Smooth muscle cell of the brain vasculature (primary cell): ENCODE measurements around the gene SHC4.

Source experiments
- DNase-seq: peaks from one replicate; pipeline ENCODE4 v3.0.0-alpha.2; 2012; ENCODE audit warnings: low read depth, low spot score

SHC4 gene

DNA sequence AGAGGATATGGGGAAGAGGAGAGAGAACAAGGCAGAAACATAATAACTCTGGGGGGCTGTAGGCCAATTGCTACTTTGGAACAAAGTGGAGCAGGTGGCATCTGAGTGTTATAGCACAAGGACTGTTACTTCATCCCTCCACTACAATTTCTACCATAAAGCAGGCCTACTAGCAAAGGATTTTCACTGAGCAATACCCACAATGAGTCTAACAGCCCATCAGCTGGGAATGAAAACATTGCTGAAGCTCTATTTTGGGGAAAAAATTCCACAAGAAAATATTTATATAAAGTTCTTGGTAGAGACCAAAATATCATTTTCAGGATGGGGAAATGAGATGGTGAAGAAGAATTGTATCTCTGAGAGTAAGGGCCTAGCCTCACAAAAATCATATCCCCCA is 3.6 kb upstream of the SHC4 start:
- DNase-seq = no peak

- DNase-seq = no peak
These were observed 3.0 kb upstream of the SHC4 start for GRCh38 chr15:48966595-48967301.

GRCh38 chr15:48965972-48966371 is 2.3 kb upstream of the SHC4 start:
- no peak for DNase-seq

DNA sequence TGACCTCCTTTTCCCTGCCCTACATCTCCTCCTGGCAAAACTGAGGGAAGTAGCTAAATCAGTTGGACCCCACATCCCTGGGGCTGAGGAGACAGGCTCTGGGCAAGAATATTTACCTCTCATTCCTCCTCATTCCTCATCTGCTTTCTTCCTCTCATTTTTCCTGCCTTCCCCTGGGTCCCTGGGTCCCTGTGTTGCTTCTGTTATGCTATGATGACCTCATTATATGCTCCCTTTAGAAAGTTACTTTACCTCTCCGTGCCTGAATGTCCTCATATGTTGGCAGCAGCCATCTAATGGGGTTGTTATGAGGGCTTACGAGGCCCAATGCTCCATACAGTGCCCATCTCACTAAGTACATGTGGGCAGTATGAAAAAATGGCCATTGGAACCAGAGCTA is 1.2 kb upstream of the SHC4 start:
- no peak for DNase-seq

- no peak for DNase-seq
These were observed 826 bp downstream of the SHC4 start for GRCh38 chr15:48962662-48963523.

- no peak for DNase-seq
These were observed 7.8 kb downstream of the SHC4 start for GRCh38 chr15:48955967-48956366.

DNA sequence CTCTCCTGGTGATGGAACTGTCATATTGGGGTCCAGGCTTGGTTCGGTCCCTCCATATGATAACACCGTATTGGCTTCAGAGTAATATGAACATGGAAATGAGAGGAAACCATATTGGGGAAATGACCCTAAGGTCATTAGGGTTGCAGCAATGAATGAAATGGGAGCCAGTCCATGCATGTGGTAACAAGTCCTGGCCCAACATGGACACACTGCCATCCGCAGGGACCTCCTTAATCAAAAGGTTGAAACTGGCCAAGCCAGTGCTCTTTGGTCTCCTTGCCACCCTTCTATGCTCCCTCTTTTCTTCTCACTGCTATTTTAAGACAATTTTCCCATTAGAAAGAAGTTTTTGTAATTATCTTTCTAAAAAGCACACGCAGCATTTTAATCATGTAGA is 8.3 kb downstream of the SHC4 start:
- no peak for DNase-seq

GRCh38 chr15:48954538-48954937 is 9.2 kb downstream of the SHC4 start:
- no peak for DNase-seq

DNA sequence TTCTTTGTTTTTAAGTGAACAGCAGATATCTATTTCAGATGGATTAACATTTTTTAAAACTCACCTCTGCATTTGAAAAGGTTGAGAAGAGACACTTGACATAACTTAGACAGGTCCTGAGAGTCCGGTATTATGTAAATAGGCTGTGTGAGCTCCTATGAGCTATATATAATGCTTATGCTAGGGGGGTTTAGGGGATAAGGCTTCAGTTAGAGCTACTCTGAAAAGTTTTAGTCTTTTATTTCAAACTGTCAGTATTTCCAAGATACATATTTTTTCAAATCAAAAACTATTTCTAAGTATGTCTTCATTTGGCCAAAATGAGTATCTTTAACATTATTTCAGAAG is 16.9 kb downstream of the SHC4 start:
- DNase-seq = no peak

- DNase-seq = no peak
These were observed 17.5 kb downstream of the SHC4 start for GRCh38 chr15:48946074-48946839.

DNA sequence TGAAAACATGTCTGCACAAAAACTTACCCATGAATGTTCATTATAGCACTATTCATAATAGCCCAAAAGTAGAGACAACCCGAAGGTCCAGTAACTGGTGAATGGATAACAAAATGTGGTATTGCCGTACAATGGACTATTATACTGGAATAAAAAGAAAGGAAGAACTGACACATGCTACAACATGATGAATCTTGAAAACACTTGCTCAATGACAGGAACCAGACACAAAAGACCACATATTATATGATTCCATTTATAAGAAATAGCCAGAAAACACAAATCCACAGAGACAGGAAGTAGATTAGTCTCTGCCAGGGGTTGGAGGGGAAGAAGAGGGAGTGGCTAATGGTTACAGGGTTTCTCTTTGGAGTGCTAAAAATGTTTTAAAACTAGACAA is 18.3 kb downstream of the SHC4 start:
- no peak for DNase-seq

DNA sequence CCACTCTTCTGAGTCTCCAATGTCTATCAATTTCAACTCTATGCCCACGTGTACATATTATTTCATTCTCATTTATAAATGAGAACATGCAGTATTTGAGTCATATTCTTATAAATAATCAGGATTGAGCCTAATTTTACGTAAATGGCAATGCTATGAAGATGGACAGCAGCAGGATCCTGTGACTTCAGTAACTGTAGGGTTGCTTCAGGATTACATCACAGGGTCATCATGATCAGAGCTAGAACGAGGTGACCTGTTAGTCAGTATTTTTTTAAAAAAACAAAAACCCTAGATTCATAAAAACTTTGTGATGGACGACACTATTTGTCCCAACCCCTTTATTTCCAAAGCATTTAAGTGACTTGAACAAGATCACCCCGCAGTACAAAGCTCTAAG is 21.8 kb downstream of the SHC4 start:
- DNase-seq = no peak

GRCh38 chr15:48940508-48940907 is 23.2 kb downstream of the SHC4 start:
- no peak for DNase-seq

GRCh38 chr15:48939648-48940047 is 24.1 kb downstream of the SHC4 start:
- no peak for DNase-seq

- DNase-seq = no peak
These were observed 25.8 kb downstream of the SHC4 start for GRCh38 chr15:48937886-48938285.

- DNase-seq = no peak
These were observed 27.1 kb downstream of the SHC4 start for GRCh38 chr15:48936666-48937065.

- no peak for DNase-seq
These were observed 28.5 kb downstream of the SHC4 start for GRCh38 chr15:48935236-48935635.

GRCh38 chr15:48930735-48931134 is 33.0 kb downstream of the SHC4 start:
- no peak for DNase-seq

- DNase-seq = no peak
These were observed 34.1 kb downstream of the SHC4 start for GRCh38 chr15:48929661-48930060.

GRCh38 chr15:48928877-48929538 is 34.7 kb downstream of the SHC4 start:
- DNase-seq = no peak

- peak; percentile 46 for DNase-seq
These were observed 38.0 kb downstream of the SHC4 start for GRCh38 chr15:48925714-48926223.
